Parathyroid adenoma (tissue), 2 donors: ENCODE data around the gene POFUT2.

Experiments
- H2AFZ ChIP-seq: fragments of 300-600 bp; sonication (generic); one replicate; pipeline ENCODE4 v1.7.0; 2017; ENCODE audit warnings: antibody characterized with exemption, mild to moderate bottlenecking
- H3K27ac ChIP-seq: fragments of 300-600 bp; sonication (generic); one replicate; pipeline ENCODE4 v1.7.0; 2017
- H3K27me3 ChIP-seq: fragments of 300-600 bp; sonication (generic); one replicate; pipeline ENCODE4 v1.7.0; 2017; ENCODE audit warnings: low read length; ENCODE audit not compliant: control insufficient read depth, insufficient read depth
- H3K36me3 ChIP-seq: fragments of 300-600 bp; sonication (generic); one replicate; pipeline ENCODE4 v1.7.0; 2017; ENCODE audit warnings: low read length; ENCODE audit not compliant: control insufficient read depth, insufficient read depth
- H3K4me1 ChIP-seq: fragments of 300-600 bp; sonication (generic); one replicate; pipeline ENCODE4 v1.7.0; 2017; ENCODE audit warnings: control low read depth
- H3K4me2 ChIP-seq: fragments of 300-600 bp; sonication (generic); one replicate; pipeline ENCODE4 v1.7.0; 2017; ENCODE audit warnings: low read length
- H3K4me3 ChIP-seq: fragments of 300-600 bp; sonication (generic); one replicate; pipeline ENCODE4 v1.7.0; 2017; ENCODE audit warnings: low read depth, low read length
- H3K79me2 ChIP-seq: fragments of 300-600 bp; sonication (generic); one replicate; pipeline ENCODE4 v1.7.0; 2017; ENCODE audit warnings: control low read depth
- H3K9ac ChIP-seq: fragments of 300-600 bp; sonication (generic); one replicate; pipeline ENCODE4 v1.7.0; 2017; ENCODE audit warnings: mild to moderate bottlenecking
- H3K9me3 ChIP-seq: fragments of 300-600 bp; sonication (generic); one replicate; pipeline ENCODE4 v1.7.0; 2017; ENCODE audit warnings: low read length; ENCODE audit not compliant: control insufficient read depth
- CTCF ChIP-seq: fragments of 300-600 bp; sonication (generic); IDR thresholded peaks from one replicate; pipeline ENCODE4 v1.7.0; 2017; ENCODE audit warnings: antibody characterized with exemption, mild to moderate bottlenecking
- donor health status: primary hyperparathyroidism.

The POFUT2 gene

GRCh38 chr21:45262616-45263015 lies 25.1 kb downstream of the POFUT2 start:
- no peak overlapping the region for H3K27ac ChIP-seq
- no peak overlapping the region for H3K4me3 ChIP-seq
- no peak overlapping the region for H3K9ac ChIP-seq
- H3K4me2 ChIP-seq, result no peak overlapping the region
- H3K27me3 ChIP-seq, result no peaks in the 10 kb centered on the region
- H3K79me2 ChIP-seq, result no peaks in the 10 kb centered on the region
- H3K36me3 ChIP-seq, result no peaks in the 10 kb centered on the region
- H3K9me3 ChIP-seq, result no peaks in the 10 kb centered on the region
- TF ChIP-seq CTCF, result no peak
- no peaks in the 10 kb centered on the region for H3K4me1 ChIP-seq
- H2AFZ ChIP-seq, result no peak overlapping the region

GRCh38 chr21:45262041-45262581 lies 25.6 kb downstream of the POFUT2 start:
- Histone ChIP-seq H3K36me3 (no peaks in the 10 kb centered on the region), H3K79me2 (no peaks in the 10 kb centered on the region), H3K4me3 (no peak overlapping the region), H3K9me3 (no peaks in the 10 kb centered on the region), H3K27ac (no peak overlapping the region), H3K4me2 (no peak overlapping the region), H2AFZ (no peak overlapping the region), H3K4me1 (no peaks in the 10 kb centered on the region), H3K27me3 (no peaks in the 10 kb centered on the region), H3K9ac (no peak overlapping the region)
- TF ChIP-seq CTCF, result no peak

- Histone ChIP-seq H3K27me3 (no peaks in the 10 kb centered on the region), H3K36me3 (no peaks in the 10 kb centered on the region), H3K4me2 (no peak overlapping the region), H3K79me2 (no peaks in the 10 kb centered on the region), H3K9me3 (no peaks in the 10 kb centered on the region), H2AFZ (no peak overlapping the region), H3K4me3 (no peak overlapping the region), H3K27ac (no peak overlapping the region), H3K4me1 (no peaks in the 10 kb centered on the region), H3K9ac (no peak overlapping the region)
- no peak for TF ChIP-seq CTCF
These were observed 26.6 kb downstream of the POFUT2 start for GRCh38 chr21:45261093-45261492.

- TF ChIP-seq CTCF, result no peak
These were observed 27.4 kb downstream of the POFUT2 start for GRCh38 chr21:45260191-45260825.

More at GRCh38 chr21:45260191-45260825, 27.4 kb downstream of the POFUT2 start:
- Histone ChIP-seq H3K4me1 (no peaks in the 10 kb centered on the region), H3K27ac (no peak overlapping the region), H3K9me3 (no peaks in the 10 kb centered on the region), H3K27me3 (no peaks in the 10 kb centered on the region), H3K79me2 (no peaks in the 10 kb centered on the region), H3K36me3 (no peaks in the 10 kb centered on the region), H3K4me3 (no peak overlapping the region), H3K4me2 (no peak overlapping the region), H3K9ac (no peak overlapping the region), H2AFZ (no peak overlapping the region)
